Stimulated activated naive CD4-positive, alpha-beta T cell treated with Interleukin-2 at 50 U/mL for 16 hours (primary cell): ENCODE measurements around the gene SLC35G3.
"Not testable (repeated sequence)": the region's sequence is repeated elsewhere in the genome, so short reads cannot be mapped to it uniquely, and the experiment has no call there.

Experiments
- DNase-seq: peaks from one replicate; lab custom pipeline; 2025; lab: John Stamatoyannopoulos, UW

SLC35G3 gene

GRCh38 chr17:35194001-35194400 lies at the start of gene SLC35G3:
TSS of gene SLC35G3 (minus strand) at chr17:35194393. CDS start at chr17:35194307, 86 bp downstream.
- not testable (repeated sequence) for DNase-seq

- DNase-seq, result peak; percentile 41
Measured at GRCh38 chr17:35243561-35244340, 49.6 kb upstream of the SLC35G3 start.

- peak; percentile 90 for DNase-seq
Measured at GRCh38 chr17:35242805-35243560, 48.8 kb upstream of the SLC35G3 start, which contains the start of gene SLFN5. TSS of gene SLFN5 (plus strand) at chr17:35243072. CDS start at chr17:35258691, 15,619 bp downstream.

GRCh38 chr17:35242158-35242804 lies 48.1 kb upstream of the SLC35G3 start:
- peak; percentile 88 for DNase-seq

GRCh38 chr17:35241520-35241919 lies 47.3 kb upstream of the SLC35G3 start:
- DNase-seq, result peak; percentile 11

- no peak for DNase-seq
Measured at GRCh38 chr17:35240861-35241260, 46.7 kb upstream of the SLC35G3 start.

- no peak for DNase-seq
Measured at GRCh38 chr17:35239823-35240222, 45.6 kb upstream of the SLC35G3 start.

GRCh38 chr17:35238821-35239220 lies 44.6 kb upstream of the SLC35G3 start:
- no peak for DNase-seq

GRCh38 chr17:35236821-35237220 lies 42.6 kb upstream of the SLC35G3 start:
- no peak for DNase-seq

GRCh38 chr17:35235917-35236316 lies 41.7 kb upstream of the SLC35G3 start:
- no peak for DNase-seq

- DNase-seq, result no peak
Measured at GRCh38 chr17:35235289-35235688, 41.1 kb upstream of the SLC35G3 start.

GRCh38 chr17:35234315-35234714 lies 40.1 kb upstream of the SLC35G3 start:
- not testable (repeated sequence) for DNase-seq

GRCh38 chr17:35229638-35230037 lies 35.4 kb upstream of the SLC35G3 start:
- no peak for DNase-seq

- DNase-seq, result no peak
Measured at GRCh38 chr17:35227546-35227945, 33.4 kb upstream of the SLC35G3 start.

- no peak for DNase-seq
Measured at GRCh38 chr17:35224436-35224835, 30.2 kb upstream of the SLC35G3 start.

GRCh38 chr17:35222452-35222851 lies 28.3 kb upstream of the SLC35G3 start:
- DNase-seq, result no peak

GRCh38 chr17:35218915-35219314 lies 24.7 kb upstream of the SLC35G3 start:
- no peak for DNase-seq

- no peak for DNase-seq
Measured at GRCh38 chr17:35217107-35217506, 22.9 kb upstream of the SLC35G3 start.

- DNase-seq, result peak; percentile 36
Measured at GRCh38 chr17:35214631-35215273, 20.6 kb upstream of the SLC35G3 start.

GRCh38 chr17:35214192-35214591 lies 20.0 kb upstream of the SLC35G3 start:
- peak; percentile 7 for DNase-seq

- DNase-seq, result no peak
Measured at GRCh38 chr17:35213412-35213940, 19.3 kb upstream of the SLC35G3 start.

GRCh38 chr17:35212668-35213067 lies 18.5 kb upstream of the SLC35G3 start:
- DNase-seq, result no peak
